Stimulated activated CD4-positive, alpha-beta T cell treated with anti-CD3 and anti-CD28 coated beads, Interleukin-4, amount 100 ng/mL, for 4 hours (primary cell): ENCODE results near the gene ABTB2.

Experiments
- DNase-seq, 2 experiments: peaks; one replicate each; pipeline ENCODE4 v3.0.0-alpha.2; 2020

ABTB2 gene

DNA sequence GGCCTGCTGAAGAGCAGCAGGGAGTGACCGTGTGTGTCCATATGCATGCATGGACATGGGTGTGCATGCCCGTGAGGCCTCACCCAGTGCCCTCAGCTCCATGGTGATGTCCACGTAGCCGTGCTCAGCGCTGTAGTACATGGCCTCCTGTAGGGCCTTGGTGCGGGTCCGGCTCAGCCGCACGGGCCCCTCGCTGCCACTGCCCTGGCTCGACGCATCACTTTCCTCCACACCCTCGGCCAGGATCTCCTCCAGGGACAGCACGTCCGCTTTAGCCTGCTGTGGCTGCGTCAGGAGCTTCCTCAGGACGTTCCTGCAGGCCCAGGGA, 195.4 kb downstream of the ABTB2 start:
- no peak for DNase-seq

GRCh38 chr11:34161812-34162492, 195.9 kb downstream of the ABTB2 start:
- peak in 1 of 2 experiments; percentile 17 for DNase-seq

- no peak for DNase-seq
These were observed 196.4 kb downstream of the ABTB2 start for GRCh38 chr11:34161361-34161760.

DNA sequence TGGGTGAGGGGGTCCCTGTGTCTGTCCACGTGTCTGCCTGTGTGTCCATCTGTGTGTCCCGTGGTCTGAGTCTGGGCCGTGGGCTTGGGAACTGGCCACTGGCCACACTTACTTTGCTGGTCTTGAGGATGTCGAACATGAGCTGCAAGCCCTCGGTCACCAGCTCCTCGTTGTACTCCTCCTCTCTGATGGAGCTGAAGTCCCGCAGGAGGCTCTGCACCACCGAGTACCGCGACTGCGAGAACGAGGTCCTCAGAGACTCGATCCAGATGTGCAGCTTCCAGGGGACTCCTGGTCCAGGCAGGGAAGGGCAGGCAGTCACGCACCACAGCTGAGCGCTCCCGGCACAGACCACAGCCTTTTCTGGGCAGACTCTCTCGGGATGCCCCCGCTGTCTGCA, 197.0 kb downstream of the ABTB2 start:
- DNase-seq: no peak

GRCh38 chr11:34160049-34160721, 197.6 kb downstream of the ABTB2 start:
- no peak for DNase-seq

DNA sequence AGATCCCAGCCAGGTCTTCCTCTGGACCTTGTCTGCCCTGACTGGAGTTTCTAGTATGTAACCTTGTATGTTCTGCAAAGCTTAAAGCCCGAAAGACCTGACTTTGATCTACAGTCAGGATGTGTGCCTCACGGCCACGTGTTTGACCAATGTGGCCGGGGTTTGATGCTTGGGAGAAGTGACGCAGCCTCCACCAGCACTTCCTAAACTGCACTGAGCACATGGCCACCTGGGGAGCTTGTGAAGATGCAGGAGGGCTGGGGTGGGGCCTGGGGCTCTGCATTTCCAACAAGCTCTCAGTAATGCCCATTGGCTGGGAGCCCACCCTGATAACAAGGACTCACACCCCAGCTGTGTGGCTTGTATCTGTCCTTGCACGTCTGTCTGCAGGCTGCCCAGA, 199.1 kb downstream of the ABTB2 start:
- no peak for DNase-seq

GRCh38 chr11:34157163-34157562, 200.6 kb downstream of the ABTB2 start:
- no peak for DNase-seq

- no peak for DNase-seq
These were observed 202.1 kb downstream of the ABTB2 start for GRCh38 chr11:34155757-34156062.

DNA sequence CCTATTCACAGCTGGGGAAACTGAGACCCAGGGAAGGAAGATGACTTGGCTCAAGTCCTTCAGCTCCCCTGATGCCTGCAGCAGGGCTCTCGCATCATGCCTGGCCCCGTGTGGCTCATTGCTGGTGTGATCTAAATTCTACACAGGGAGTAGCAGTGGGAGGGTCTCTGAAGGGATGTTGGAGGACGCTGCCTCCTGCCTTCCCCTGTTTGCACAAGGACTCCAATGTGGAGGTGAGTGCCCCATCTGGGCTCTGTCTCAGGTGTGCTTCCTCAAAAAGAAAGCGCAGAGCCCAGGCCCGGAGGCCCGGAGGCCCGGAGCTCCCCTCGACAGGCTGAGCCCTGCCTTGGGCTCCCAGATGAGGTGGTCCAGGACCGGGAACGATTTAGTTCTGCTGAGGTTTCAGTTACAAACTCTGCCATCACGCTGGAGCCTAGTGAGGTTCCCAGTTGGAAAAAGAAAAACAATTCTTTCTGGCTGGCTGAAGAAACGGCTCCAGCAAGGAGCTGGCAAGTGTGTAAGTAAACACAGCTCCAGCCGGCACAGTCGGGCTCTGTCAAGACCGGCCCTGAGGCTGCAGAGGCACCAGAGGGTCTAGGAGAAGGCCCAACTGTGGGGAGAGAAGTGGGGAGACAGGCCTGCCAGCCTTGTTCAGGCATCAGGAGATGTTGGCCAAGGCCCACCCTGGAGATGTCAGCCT, 202.6 kb downstream of the ABTB2 start:
- DNase-seq: no peak

- no peak for DNase-seq
These were observed 203.5 kb downstream of the ABTB2 start for GRCh38 chr11:34154059-34154875.

- no peak for DNase-seq
These were observed 205.6 kb downstream of the ABTB2 start for GRCh38 chr11:34151916-34152845.

DNA sequence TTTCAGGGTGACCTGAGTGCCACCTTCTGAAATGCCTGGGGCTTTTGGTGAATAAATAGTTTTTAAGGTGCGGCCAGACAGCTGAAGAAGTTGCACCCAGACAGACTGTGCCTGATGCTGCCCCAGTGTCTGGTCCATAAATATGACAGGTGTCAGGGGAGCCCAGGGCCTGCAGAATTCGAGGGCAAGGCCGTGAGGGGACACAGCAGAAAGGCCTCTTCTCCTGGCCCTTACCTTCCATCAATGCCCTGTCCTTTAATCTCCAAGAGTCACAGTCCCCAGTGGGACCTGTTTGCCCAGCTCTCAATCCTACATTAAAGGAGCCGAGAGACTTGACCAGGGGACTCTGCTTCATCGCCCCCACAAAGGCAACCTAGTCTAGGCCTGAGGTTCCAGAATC, 206.6 kb downstream of the ABTB2 start:
- no peak for DNase-seq

- no peak for DNase-seq
These were observed 207.2 kb downstream of the ABTB2 start for GRCh38 chr11:34150494-34151151.

GRCh38 chr11:34149786-34150185, 208.0 kb downstream of the ABTB2 start:
- DNase-seq: no peak

DNA sequence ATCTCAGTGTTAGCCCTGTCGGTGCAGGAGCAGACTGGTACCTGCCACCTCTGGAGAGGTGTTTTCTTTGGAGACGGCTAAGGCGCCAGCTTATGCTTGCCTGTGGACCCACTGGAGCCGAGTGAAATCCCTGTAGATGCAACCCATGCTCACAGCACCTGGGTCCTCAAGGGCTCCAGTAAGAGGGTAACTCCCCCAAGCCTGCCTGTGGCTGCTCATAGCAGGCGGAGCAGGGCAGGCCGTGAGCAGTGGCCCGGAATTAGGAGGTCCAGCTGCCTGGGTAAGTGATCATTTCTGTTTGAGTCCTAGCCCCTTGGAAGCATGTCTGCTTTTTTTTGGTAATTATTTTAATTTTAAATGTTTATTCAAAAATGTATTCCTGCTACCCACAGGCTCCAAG, 208.5 kb downstream of the ABTB2 start:
- DNase-seq: no peak

DNA sequence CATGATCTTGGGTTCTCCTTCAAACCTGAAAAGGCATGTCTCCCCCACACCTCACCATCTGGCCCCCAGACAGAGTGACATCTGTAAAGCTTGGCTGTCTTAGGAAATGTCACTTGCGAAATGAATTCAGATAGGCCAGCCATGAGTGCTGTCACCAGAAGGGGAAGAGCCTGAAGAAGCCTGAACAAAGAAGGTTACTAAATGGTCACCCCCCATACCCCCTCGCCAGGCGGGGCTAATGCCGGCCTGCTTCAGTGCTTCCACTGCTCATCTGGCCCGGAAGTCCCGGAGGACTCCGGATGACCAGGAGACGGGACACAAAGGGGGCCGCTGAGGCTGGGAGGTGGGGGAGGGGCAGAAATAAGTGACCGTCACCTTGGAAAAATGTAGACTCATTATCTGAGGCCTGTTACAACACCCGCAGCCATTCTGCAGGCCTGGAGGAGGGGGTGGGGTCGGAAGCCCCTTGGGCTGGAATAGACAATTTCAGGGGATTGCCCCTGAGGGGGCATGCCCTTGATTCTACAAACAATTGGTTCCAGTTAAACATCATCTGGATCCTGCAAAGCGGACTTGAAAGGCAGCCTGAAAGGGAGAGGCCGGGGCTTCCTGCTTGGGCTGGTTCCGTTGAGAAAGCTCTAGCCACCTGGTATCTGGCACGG, 209.2 kb downstream of the ABTB2 start:
- DNase-seq: no peak

- no peak for DNase-seq
These were observed 210.2 kb downstream of the ABTB2 start for GRCh38 chr11:34147581-34147980.

GRCh38 chr11:34146866-34147265, 210.9 kb downstream of the ABTB2 start:
- DNase-seq: no peak

- no peak for DNase-seq
These were observed 211.4 kb downstream of the ABTB2 start for GRCh38 chr11:34146411-34146810.

- DNase-seq: no peak
These were observed 211.9 kb downstream of the ABTB2 start for GRCh38 chr11:34145847-34146381.

DNA sequence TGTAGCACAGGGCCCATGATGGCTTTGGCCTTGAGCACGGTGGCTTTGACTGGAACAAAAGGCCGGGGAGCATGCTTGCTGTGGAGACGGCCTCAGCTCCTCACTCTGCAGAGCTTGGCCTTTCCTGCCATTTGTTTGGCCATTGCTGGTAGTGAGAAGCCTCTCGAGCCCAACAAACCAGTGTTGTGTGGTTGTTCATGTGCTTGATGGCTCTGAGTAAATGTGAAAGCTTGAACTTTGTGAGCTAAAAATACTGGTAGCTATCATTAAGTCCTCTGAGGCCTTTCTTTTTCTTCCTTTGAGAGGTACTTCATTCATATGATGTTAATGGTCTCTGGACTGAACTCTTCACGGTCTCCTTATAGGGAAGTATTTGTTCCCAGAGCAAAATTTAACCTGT, 212.7 kb downstream of the ABTB2 start:
- no peak for DNase-seq
